Measurements from ENCODE around the gene CDHR3. TPM values are rescaled to one million over a fixed set of nuclear protein-coding genes. Genes with fewer than 3 reads are reported as not detected.
A peak's percentile ranks its signal among the peaks of the same experiment; 100 is the strongest.

Gene CDHR3
- polyA plus RNA-seq, 2 donors = 0.66 to 0.88 TPM

DNA sequence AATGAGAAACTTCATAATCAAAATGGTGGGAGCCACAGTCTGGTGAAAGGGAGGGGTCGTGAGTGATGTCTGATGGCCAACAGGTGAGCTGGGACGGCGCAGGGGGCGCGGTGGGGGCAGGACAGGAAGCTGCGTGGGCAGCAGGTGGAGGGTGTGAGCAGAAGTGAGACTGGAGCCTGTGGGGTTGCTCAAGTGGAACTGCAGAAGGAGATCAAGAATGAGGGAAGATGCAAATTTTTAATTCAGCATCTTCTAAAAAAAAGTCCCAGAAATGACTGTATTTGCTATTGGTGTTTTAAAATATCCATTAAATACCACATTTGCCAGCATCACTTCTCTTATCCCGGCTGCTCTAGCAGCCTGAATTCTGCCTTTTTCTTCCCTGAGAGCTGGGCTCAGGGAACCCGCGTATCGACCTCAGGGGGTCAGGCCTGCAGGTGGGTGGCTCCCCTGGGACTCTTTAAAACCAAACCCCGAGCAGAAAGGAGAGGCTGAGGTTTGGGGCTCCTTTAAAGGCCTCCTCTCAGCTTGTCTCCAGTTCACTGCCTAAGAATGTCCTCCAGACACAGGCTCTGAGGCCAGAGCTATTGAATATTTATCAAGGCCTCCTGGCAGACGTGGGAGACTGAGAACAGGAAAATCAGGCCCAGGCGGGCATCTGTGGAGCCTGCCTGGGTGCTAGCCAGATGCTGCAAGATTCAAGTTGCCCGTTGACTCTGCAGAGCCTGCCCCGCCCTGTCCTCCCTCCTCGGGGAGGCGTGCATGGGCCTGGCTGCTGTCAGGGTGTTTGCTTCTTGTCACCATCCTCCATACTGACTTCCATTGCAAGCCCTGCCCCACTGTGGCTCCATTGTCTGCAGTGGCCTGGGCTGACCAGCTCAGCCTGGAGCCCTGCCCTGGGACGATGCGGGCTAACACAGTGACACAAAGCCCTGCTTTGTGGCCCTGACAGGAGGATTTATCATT lies 95.2 kb downstream of the CDHR3 start:
- peak overlapping the region; percentile 84 to 93 for H3K27ac ChIP-seq (ENCODE audit: low read depth in 2 of 2, low read length in 1 of 2)
- H3K9me3 ChIP-seq (ENCODE audit: control insufficient read depth in 2 of 2, insufficient read depth in 1 of 2, low read depth in 1 of 2, low read length in 1 of 2) = no peaks in the 10 kb centered on the region
- no peaks in the 10 kb centered on the region for H3K27me3 ChIP-seq (ENCODE audit: control insufficient read depth in 1 of 2, insufficient read depth in 2 of 2, low read length in 2 of 2)
- WGBS, 2 donors = 44 to 51% methylated on average over 19 of the region's 19 CpGs
- H3K4me1 ChIP-seq (ENCODE audit: control insufficient read depth in 2 of 2, insufficient read depth in 2 of 2, low read length in 1 of 2) = peaks cover 0 to 28% of the 10 kb centered on the region in 2 donors
- no peaks in the 10 kb centered on the region for H3K36me3 ChIP-seq (ENCODE audit: control insufficient read depth in 2 of 2, insufficient read depth in 2 of 2, low read length in 1 of 2)
- H3K4me3 ChIP-seq (ENCODE audit: low read depth in 1 of 2, low read length in 2 of 2) = no peak overlapping the region

DNA sequence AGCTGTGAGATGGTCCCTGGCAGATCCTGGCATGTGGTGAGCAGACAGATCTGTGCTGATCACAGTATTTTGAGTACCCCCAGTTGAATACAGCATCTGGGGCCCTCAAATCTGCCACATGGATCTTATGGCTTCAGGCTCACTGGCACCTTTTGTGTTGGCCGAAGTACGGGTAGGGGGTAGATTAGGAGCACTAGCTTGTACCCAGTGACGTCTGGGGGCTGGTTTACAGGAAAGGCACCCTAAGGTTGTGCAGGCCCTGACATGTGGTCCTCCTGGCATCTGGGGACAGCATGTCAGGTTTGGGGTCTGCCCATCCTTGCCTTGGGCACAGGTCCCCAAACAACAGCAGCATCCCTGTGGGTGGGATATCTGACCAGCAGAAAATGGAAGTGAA lies 95.9 kb downstream of the CDHR3 start:
- Histone ChIP-seq H3K4me3 (ENCODE audit: low read depth in 1 of 2, low read length in 2 of 2) (no peak overlapping the region), H3K9me3 (ENCODE audit: control insufficient read depth in 2 of 2, insufficient read depth in 1 of 2, low read depth in 1 of 2, low read length in 1 of 2) (no peaks in the 10 kb centered on the region), H3K4me1 (ENCODE audit: control insufficient read depth in 2 of 2, insufficient read depth in 2 of 2, low read length in 1 of 2) (peaks cover 0 to 31% of the 10 kb centered on the region in 2 donors), H3K27me3 (ENCODE audit: control insufficient read depth in 1 of 2, insufficient read depth in 2 of 2, low read length in 2 of 2) (no peaks in the 10 kb centered on the region), H3K27ac (ENCODE audit: low read depth in 2 of 2, low read length in 1 of 2) (peak overlapping the region; percentile 81 to 84), H3K36me3 (ENCODE audit: control insufficient read depth in 2 of 2, insufficient read depth in 2 of 2, low read length in 1 of 2) (no peaks in the 10 kb centered on the region)
- WGBS, 2 donors = 56 to 57% methylated on average over 3 of the region's 3 CpGs

DNA sequence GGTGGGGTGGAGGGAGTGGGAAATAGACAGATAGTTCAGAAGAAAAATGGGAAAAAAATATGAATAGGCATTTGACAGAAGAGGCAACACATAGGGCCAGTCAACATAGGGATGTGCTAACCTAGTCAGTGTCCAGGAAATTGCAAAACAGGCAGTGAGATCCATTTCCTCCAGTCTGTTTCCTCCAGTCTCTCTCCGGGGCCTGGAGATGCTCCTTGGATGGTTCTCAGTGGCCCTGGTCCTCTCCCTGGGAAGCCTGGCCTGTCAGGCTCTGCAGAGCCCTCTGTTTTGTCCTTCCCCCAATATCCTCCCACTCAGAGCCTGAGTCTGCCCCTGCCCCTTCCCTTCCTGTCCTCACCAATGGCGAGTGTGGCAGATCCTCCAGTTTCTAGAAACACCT lies 96.5 kb downstream of the CDHR3 start:
- H3K27ac ChIP-seq (ENCODE audit: low read depth in 2 of 2, low read length in 1 of 2) = peak overlapping the region; percentile 81 to 84
- WGBS, 2 donors = 63 to 78% methylated on average over 2 of the region's 2 CpGs

DNA sequence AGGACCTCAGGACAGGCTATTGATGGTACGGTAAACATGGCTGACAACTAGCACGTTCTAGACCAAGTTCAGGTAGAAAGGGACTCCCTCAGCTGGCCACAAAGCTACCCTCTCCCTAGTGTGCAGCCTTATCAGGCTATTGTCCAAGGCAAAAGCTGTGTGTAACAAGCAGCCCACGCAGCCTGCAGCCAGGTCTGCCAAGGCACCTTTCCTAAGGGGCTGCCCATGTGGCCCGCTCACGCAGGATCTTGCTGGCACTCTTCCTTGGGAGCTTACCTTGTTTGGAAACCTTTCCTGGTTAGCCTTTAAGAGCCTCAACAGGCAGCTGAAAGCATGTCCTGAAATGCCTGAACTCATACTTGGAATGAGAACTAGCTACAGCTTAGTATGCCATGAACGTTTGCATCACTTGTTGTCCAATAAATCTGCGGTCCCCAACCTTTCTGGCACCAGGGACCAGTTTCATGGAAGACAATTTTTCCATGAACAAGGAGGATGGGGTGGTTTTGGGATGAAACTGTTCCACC lies 97.4 kb downstream of the CDHR3 start:
- Histone ChIP-seq H3K4me3 (ENCODE audit: low read depth in 1 of 2, low read length in 2 of 2) (no peak overlapping the region), H3K4me1 (ENCODE audit: control insufficient read depth in 2 of 2, insufficient read depth in 2 of 2, low read length in 1 of 2) (peaks cover 8 to 42% of the 10 kb centered on the region in 2 donors), H3K27me3 (ENCODE audit: control insufficient read depth in 1 of 2, insufficient read depth in 2 of 2, low read length in 2 of 2) (no peaks in the 10 kb centered on the region), H3K27ac (ENCODE audit: low read depth in 2 of 2, low read length in 1 of 2) (peak overlapping the region; percentile 77 to 79), H3K36me3 (ENCODE audit: control insufficient read depth in 2 of 2, insufficient read depth in 2 of 2, low read length in 1 of 2) (no peaks in the 10 kb centered on the region), H3K9me3 (ENCODE audit: control insufficient read depth in 2 of 2, insufficient read depth in 1 of 2, low read depth in 1 of 2, low read length in 1 of 2) (no peaks in the 10 kb centered on the region)
- 54 to 74% methylated on average over 7 of the region's 7 CpGs for WGBS, 2 donors

More for the DNA sequence above, 96.5 kb downstream of the CDHR3 start:
- Histone ChIP-seq H3K36me3 (ENCODE audit: control insufficient read depth in 2 of 2, insufficient read depth in 2 of 2, low read length in 1 of 2) (no peaks in the 10 kb centered on the region), H3K27me3 (ENCODE audit: control insufficient read depth in 1 of 2, insufficient read depth in 2 of 2, low read length in 2 of 2) (no peaks in the 10 kb centered on the region), H3K4me3 (ENCODE audit: low read depth in 1 of 2, low read length in 2 of 2) (no peak overlapping the region), H3K4me1 (ENCODE audit: control insufficient read depth in 2 of 2, insufficient read depth in 2 of 2, low read length in 1 of 2) (peaks cover 5 to 36% of the 10 kb centered on the region in 2 donors), H3K9me3 (ENCODE audit: control insufficient read depth in 2 of 2, insufficient read depth in 1 of 2, low read depth in 1 of 2, low read length in 1 of 2) (no peaks in the 10 kb centered on the region)

DNA sequence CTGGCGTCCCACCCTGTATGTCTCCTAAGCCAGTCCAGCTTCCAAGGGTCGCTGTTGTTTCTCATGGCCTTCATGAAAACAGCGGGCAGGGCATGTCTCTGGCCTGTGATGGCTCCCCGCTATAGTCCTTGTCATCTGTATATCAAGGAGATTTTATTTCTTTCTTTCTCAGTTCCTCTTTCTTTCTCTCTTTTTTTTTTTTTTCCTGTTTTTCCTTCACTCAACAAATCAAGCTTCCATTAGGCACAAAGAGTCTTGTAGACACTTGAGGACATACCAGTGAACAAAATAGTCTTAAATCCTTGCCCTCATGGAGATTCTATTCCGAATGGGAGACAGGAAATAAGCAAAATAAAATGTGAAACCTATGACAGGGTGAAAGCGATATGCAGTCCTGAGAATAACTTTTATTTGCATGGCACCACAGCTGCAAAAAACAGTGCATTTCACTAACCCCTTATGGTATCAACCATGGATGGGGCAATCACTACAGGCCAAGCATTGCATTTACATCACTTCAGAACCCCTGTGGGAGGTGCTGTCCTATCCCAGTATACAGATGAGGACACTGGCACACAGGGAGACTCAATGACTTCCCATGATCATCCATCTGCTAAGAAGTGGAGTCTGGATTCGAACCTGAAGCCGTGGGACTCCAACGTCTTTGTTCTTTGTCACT lies 98.4 kb downstream of the CDHR3 start:
- Histone ChIP-seq H3K4me1 (ENCODE audit: control insufficient read depth in 2 of 2, insufficient read depth in 2 of 2, low read length in 1 of 2) (peaks cover 10 to 42% of the 10 kb centered on the region in 2 donors), H3K27ac (ENCODE audit: low read depth in 2 of 2, low read length in 1 of 2) (peak overlapping the region; percentile 79), H3K4me3 (ENCODE audit: low read depth in 1 of 2, low read length in 2 of 2) (no peak overlapping the region), H3K27me3 (ENCODE audit: control insufficient read depth in 1 of 2, insufficient read depth in 2 of 2, low read length in 2 of 2) (no peaks in the 10 kb centered on the region), H3K36me3 (ENCODE audit: control insufficient read depth in 2 of 2, insufficient read depth in 2 of 2, low read length in 1 of 2) (no peaks in the 10 kb centered on the region), H3K9me3 (ENCODE audit: control insufficient read depth in 2 of 2, insufficient read depth in 1 of 2, low read depth in 1 of 2, low read length in 1 of 2) (no peaks in the 10 kb centered on the region)
- WGBS, 2 donors = 87 to 88% methylated on average over 8 to 9 of the region's 9 CpGs

DNA sequence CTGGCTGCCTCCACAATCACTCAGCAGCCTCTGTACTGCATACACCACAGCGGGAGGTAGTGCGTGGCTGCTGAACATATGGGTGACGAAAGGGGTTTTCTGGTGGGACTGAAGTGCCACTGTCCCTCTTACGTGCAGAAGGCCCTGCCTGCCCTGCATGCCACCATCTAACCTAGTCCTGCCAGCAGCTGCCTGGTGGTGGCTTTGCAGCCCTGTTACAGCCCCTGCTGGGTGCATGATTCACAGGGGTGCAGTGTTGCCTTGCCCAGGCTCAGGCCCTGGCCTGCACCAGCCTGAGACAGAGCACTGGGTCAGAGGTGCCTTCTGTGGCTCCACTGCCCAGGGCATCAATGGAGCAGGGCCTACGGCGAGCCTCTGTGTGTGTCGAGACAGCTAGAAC lies 98.9 kb downstream of the CDHR3 start:
- H3K27ac ChIP-seq (ENCODE audit: low read depth in 2 of 2, low read length in 1 of 2) = peak overlapping the region; percentile 78 to 79
- peaks cover 10 to 42% of the 10 kb centered on the region in 2 donors for H3K4me1 ChIP-seq (ENCODE audit: control insufficient read depth in 2 of 2, insufficient read depth in 2 of 2, low read length in 1 of 2)
- H3K27me3 ChIP-seq (ENCODE audit: control insufficient read depth in 1 of 2, insufficient read depth in 2 of 2, low read length in 2 of 2) = no peaks in the 10 kb centered on the region
- H3K4me3 ChIP-seq (ENCODE audit: low read depth in 1 of 2, low read length in 2 of 2) = no peak overlapping the region
- H3K36me3 ChIP-seq (ENCODE audit: control insufficient read depth in 2 of 2, insufficient read depth in 2 of 2, low read length in 1 of 2) = no peaks in the 10 kb centered on the region
- H3K9me3 ChIP-seq (ENCODE audit: control insufficient read depth in 2 of 2, insufficient read depth in 1 of 2, low read depth in 1 of 2, low read length in 1 of 2) = no peaks in the 10 kb centered on the region
- 73 to 86% methylated on average over 7 of the region's 7 CpGs for WGBS, 2 donors

DNA sequence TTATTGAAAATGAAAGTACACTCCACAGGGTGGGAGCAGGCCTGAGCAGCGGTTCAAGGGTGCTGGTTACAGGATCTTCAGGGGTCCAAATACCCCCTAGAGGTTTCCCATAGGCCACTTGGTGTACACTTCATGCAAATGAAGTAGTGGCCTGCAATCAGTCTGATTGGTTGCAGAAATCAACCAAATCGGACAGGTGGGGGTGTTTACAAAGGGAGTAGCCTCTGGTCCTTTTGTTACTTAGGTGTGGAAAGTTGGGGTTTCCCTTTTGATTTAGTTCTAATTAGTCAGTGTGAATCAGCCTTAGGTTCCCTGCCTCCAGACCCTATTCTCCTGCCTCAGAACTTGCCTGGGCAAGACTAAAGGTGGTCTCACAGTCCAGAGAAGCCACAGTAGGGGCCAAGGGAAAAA lies 99.5 kb downstream of the CDHR3 start:
- WGBS, 2 donors = 42 to 74% methylated on average over 2 of the region's 2 CpGs
- peaks cover 10 to 40% of the 10 kb centered on the region in 2 donors for H3K4me1 ChIP-seq (ENCODE audit: control insufficient read depth in 2 of 2, insufficient read depth in 2 of 2, low read length in 1 of 2)
- no peaks in the 10 kb centered on the region for H3K36me3 ChIP-seq (ENCODE audit: control insufficient read depth in 2 of 2, insufficient read depth in 2 of 2, low read length in 1 of 2)
- no peaks in the 10 kb centered on the region for H3K9me3 ChIP-seq (ENCODE audit: control insufficient read depth in 2 of 2, insufficient read depth in 1 of 2, low read depth in 1 of 2, low read length in 1 of 2)
- H3K4me3 ChIP-seq (ENCODE audit: low read depth in 1 of 2, low read length in 2 of 2) = no peak overlapping the region
- H3K27ac ChIP-seq (ENCODE audit: low read depth in 2 of 2, low read length in 1 of 2) = peak overlapping the region; percentile 78 to 79
- H3K27me3 ChIP-seq (ENCODE audit: control insufficient read depth in 1 of 2, insufficient read depth in 2 of 2, low read length in 2 of 2) = no peaks in the 10 kb centered on the region

DNA sequence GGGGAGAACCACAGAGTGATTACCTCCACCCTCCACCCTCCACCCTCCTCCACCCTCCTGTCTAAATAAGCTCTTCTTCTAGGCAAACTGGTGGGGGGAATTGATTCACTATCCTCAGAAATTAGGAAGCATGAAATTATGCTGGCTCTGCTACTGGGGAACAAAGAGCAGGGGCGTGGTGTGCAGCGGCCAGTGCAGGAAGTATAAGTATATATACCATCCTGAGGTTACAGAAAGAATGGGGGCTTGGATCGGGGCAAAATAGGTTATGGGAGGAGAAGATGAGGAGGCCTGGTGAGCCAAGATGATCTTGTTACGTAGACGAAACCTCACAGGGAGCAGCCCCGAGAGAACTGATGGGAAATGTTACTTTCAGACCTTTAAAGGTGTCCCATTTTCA lies 100.0 kb downstream of the CDHR3 start:
- 51 to 74% methylated on average over 6 of the region's 6 CpGs for WGBS, 2 donors
- no peak overlapping the region for H3K4me3 ChIP-seq (ENCODE audit: low read depth in 1 of 2, low read length in 2 of 2)
- no peaks in the 10 kb centered on the region for H3K27me3 ChIP-seq (ENCODE audit: control insufficient read depth in 1 of 2, insufficient read depth in 2 of 2, low read length in 2 of 2)
- no peaks in the 10 kb centered on the region for H3K36me3 ChIP-seq (ENCODE audit: control insufficient read depth in 2 of 2, insufficient read depth in 2 of 2, low read length in 1 of 2)
- no peaks in the 10 kb centered on the region for H3K9me3 ChIP-seq (ENCODE audit: control insufficient read depth in 2 of 2, insufficient read depth in 1 of 2, low read depth in 1 of 2, low read length in 1 of 2)
- peak overlapping the region; percentile 78 to 79 for H3K27ac ChIP-seq (ENCODE audit: low read depth in 2 of 2, low read length in 1 of 2)
- H3K4me1 ChIP-seq (ENCODE audit: control insufficient read depth in 2 of 2, insufficient read depth in 2 of 2, low read length in 1 of 2) = peaks cover 10 to 38% of the 10 kb centered on the region in 2 donors

DNA sequence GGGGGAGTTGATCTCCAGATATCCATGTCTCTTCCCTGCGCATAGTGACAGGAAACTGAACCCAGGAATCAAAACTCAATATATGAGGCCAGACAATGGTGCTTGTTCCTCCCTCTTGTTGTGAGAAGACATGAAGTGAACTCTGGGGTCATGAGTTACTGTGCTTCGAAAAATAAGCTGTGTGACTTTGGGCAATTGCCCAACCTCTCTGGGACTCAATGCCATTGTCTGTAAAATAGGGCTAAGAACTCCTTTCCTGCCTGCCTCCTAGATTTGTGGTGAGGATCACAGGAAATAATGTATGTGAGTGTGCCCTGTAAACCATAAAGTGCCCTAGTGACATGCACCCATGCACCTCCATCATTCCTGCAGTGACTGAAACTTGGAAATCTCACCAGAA lies 100.6 kb downstream of the CDHR3 start:
- peaks cover 10 to 36% of the 10 kb centered on the region in 2 donors for H3K4me1 ChIP-seq (ENCODE audit: control insufficient read depth in 2 of 2, insufficient read depth in 2 of 2, low read length in 1 of 2)
- no peak overlapping the region for H3K4me3 ChIP-seq (ENCODE audit: low read depth in 1 of 2, low read length in 2 of 2)
- H3K9me3 ChIP-seq (ENCODE audit: control insufficient read depth in 2 of 2, insufficient read depth in 1 of 2, low read depth in 1 of 2, low read length in 1 of 2) = no peaks in the 10 kb centered on the region
- H3K36me3 ChIP-seq (ENCODE audit: control insufficient read depth in 2 of 2, insufficient read depth in 2 of 2, low read length in 1 of 2) = no peaks in the 10 kb centered on the region
- WGBS, 2 donors = 75 to 81% methylated on average over 2 of the region's 2 CpGs
- no peaks in the 10 kb centered on the region for H3K27me3 ChIP-seq (ENCODE audit: control insufficient read depth in 1 of 2, insufficient read depth in 2 of 2, low read length in 2 of 2)
- H3K27ac ChIP-seq (ENCODE audit: low read depth in 2 of 2, low read length in 1 of 2) = peak overlapping the region; percentile 78 to 79
